Skin of body (tissue), 2 donors: ENCODE measurements around the gene SMIM27. TPM values are rescaled to one million over a fixed set of nuclear protein-coding genes. Genes with fewer than 3 reads are reported as not detected.
"Not testable (repeated sequence)": the region's sequence is repeated elsewhere in the genome, so short reads cannot be mapped to it uniquely, and the experiment has no call there.

Experiments used
- DNase-seq: peaks from one replicate; lab custom pipeline; 2025; lab: John Stamatoyannopoulos, UW
- total RNA-seq: library from RNA; depleted of rRNA; stranded (reverse); fragments of >200 nt; gene quantifications from one replicate; pipeline ENCODE4 v1.2.3, GENCODE V29; 2014

The SMIM27 gene
- total RNA-seq, result 2.3 TPM

- DNase-seq, result peak; percentile 96
Measured at GRCh38 chr9:32552172-32552872, at the start of gene SMIM27, which contains the start of gene TOPORS. Gene SMIM27, plus strand, starts transcription at chr9:32552327. Its CDS starts 108 bp downstream, at chr9:32552435. Gene TOPORS, minus strand, starts transcription at chr9:32552586. Its CDS starts 150 bp downstream, at chr9:32552436.

DNA sequence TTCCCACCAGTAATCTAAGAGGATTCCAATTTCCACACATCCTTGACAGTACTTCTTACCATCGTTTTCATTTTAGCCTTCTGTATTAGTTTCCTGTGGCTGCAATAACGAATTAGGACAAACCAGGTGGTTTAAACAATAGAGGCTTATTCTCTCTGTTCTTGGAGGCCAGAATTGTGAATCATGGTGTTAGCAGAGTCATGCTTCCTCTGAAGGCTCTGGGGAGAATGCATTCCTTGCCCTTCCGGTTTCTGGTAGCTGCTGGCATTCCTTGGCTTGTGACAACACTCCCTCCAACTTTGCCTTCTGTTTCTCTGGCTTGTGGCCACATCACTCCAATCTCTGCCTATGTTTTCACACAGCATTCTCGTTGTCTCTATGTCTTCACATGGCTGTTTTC, 49.7 kb upstream of the SMIM27 start:
- no peak for DNase-seq

- DNase-seq, result no peak
Measured at GRCh38 chr9:32503008-32503407, 49.1 kb upstream of the SMIM27 start.

GRCh38 chr9:32508728-32509127, 43.4 kb upstream of the SMIM27 start:
- DNase-seq, result no peak

DNA sequence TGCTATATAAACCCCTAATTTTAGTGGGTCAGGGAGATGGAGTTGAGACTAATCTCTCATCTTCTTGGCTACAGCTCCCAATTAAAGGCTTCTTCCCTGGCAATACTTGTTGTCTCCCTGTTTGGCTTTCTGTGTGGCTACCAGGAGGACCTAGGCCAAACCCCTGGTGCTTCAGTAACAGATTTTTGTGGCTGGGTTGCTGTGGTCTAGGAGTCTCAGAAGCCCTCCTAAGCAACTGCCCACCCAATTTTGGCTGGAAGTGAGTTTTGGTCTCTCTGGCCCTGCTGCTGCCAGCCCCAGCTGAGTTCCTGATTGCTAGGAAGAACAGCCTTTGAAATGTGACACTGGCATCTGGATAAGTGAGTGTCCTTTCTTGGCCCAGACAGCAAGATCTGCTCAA, 35.9 kb upstream of the SMIM27 start:
- DNase-seq, result no peak

GRCh38 chr9:32518276-32518675, 33.9 kb upstream of the SMIM27 start:
- DNase-seq, result no peak

- no peak for DNase-seq
Measured at GRCh38 chr9:32523910-32524309, 28.2 kb upstream of the SMIM27 start.

DNA sequence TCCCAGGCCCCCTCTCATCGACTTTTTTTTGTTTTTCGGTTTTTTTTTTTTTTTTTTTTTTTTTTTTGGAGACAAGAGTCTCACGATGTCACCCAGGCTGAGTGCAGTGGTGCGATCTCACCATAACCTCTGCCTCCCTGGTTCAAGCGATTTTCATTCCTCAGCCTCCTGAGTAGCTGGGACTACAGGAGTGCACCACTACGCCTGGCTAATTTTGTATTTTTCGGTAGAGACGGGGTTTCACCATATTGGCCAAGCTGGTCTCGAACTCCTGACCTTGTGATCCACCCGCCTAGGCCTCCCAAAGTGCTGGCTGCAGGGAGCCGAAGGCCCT, 27.6 kb upstream of the SMIM27 start:
- not testable (repeated sequence) for DNase-seq

- DNase-seq, result no peak
Measured at GRCh38 chr9:32524892-32525708, 27.0 kb upstream of the SMIM27 start.

- peak; percentile 43 for DNase-seq
Measured at GRCh38 chr9:32525709-32526030, 26.5 kb upstream of the SMIM27 start.

GRCh38 chr9:32526041-32526706, 26.0 kb upstream of the SMIM27 start, which contains the start of gene RIGI:
Gene RIGI, minus strand, starts transcription at chr9:32526196. Its CDS starts 30 bp downstream, at chr9:32526166.
- DNase-seq, result peak; percentile 90

- no peak for DNase-seq
Measured at GRCh38 chr9:32526707-32527048, 25.4 kb upstream of the SMIM27 start.

DNA sequence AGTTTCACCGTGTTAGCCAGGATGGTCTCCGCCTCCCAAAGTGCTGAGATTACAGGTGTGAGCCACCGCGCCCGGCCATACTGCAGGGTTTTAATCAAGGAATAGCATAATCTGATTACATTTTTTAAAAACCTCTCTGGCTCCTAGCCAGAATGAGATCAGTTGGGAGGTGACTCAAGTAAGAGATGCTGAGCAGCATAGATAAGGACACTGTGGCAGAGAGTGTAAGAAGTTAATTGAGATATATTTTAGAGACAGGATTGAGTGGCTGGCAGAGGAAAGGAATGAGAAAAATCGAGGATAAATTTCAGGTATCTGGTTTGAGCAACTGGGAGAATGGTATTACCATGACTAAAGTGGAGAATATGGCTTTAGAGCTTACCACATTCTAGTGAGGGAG, 18.8 kb upstream of the SMIM27 start:
- DNase-seq, result no peak

DNA sequence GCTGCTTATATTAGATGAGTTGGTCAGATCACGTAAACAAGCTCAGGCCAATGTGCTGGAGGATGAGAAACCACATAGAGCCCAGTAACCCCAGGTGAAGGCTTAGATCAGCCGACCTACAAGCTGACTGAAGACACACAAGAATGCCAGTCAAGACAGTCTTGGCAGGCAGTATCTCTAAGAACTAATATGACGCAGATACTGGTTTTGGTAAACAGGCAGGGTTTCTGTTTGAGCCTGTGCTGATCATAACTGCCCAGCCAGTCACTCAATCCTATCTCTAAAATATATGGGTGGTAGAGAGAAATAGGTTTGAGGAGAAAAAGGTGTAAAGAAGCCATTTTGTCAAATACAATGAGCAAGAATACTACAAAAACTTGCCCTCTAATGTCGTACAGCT, 18.3 kb upstream of the SMIM27 start:
- no peak for DNase-seq

GRCh38 chr9:32543047-32543446, 9.1 kb upstream of the SMIM27 start:
- DNase-seq, result no peak

- no peak for DNase-seq
Measured at GRCh38 chr9:32545884-32546283, 6.2 kb upstream of the SMIM27 start.

GRCh38 chr9:32548213-32548612, 3.9 kb upstream of the SMIM27 start:
- DNase-seq, result not testable (repeated sequence)

- peak; percentile 6 for DNase-seq
Measured at GRCh38 chr9:32550150-32550561, 2.0 kb upstream of the SMIM27 start.

GRCh38 chr9:32550562-32551275, 1.4 kb upstream of the SMIM27 start:
- peak; percentile 95 for DNase-seq

DNA sequence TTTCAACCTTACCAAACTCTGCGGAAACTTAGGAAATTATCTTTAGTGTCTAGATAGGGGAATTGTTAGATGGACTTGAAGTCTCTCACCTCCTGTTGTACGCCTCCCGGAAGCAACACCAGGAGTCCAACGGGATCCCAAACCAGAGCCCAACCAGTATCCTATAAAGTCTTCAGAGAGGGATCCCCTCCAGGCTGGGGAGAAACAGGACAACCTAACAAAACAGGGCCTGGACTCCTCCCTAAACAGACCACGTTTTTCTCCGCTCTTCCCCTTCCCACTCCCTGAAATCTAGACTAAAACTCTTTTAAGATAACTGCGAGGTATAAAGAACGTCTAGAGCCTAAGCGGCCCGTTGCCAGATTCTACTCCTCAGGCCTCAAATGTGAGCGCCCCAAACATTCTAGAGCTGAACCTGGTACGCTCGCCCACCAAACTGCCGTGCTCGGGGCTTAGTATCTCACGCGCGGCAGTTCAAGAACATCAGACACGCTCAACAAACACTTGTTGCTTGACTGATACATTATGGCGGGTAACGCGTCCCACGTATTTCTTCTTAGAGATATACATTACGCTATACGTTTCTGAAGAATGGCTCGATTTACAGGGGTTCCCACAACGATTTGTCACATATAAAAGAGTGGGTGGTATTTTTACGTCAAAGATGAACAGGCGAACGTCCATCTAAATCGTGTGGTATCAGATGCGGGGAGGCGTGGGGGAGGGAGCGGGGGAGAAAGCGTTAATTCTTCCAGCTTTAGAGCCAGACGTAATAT, 663 bp upstream of the SMIM27 start:
- DNase-seq, result peak; percentile 69

GRCh38 chr9:32554107-32554506, 2.0 kb downstream of the SMIM27 start:
- no peak for DNase-seq
